ENCODE data around the gene CNTN5.

CNTN5 gene

DNA sequence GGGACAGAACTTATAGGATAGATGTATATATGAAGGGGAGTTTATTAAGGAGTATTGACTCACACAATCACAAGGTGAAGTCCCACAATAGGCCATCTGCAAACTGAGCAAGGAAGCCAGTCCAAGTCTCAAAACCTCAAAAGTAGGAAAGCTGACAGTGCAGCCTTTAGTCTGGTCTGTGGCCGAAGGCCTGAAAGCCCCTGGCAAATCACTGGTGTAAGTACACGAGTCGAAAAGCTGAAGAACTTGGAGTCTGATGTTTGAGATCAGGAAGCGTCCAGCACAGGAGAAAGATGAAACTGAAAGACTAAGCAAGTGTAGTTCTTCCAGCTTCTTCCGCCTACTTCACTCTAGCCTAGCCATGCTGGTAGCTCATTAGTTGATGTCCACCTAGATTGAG lies 866.7 kb downstream of the CNTN5 start:
- no peak for DNase-seq (ENCODE audit: low read depth in 2 of 2, low spot score in 1 of 2)

DNA sequence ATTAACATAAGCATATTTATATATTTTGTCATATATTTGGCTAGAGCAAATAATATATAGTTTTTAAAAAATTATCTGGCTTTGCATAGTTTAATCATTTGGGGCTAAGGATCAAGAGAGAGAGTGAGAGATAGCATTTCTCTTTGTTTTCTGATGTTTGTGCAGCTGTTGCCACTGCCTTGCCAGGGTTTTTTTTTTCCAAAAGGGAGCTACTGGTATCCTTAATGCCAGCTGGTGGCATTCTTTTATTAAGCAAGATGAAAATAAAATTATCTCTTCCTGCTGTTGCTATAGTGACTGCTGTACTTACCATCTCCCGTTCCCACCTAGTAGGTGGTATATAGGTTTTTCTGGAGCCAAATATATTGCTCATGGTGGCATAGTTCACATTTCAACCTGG lies 873.1 kb downstream of the CNTN5 start:
- DNase-seq (ENCODE audit: low read depth in 2 of 2, low spot score in 1 of 2), result no peak

DNA sequence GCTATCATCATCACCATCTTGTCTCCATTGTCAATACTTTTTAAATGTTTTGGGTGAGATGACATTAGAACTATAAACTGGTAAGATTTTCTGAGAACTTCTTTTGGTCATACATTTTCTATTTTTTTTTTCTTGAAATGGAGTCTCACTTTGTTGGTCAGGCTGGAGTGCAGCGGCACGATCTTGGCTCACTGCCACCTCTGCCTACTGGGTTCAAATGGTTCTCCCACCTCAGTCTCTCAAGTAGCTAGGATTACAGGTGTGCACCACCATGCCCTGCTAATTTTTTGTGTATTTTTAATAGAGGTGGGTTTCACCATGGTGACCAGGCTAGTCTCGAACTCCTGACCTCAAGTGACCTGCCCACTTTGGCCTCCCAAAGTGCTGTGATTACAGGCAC lies 880.4 kb downstream of the CNTN5 start:
- DNase-seq (ENCODE audit: low read depth in 2 of 2, low spot score in 1 of 2), result no peak

DNA sequence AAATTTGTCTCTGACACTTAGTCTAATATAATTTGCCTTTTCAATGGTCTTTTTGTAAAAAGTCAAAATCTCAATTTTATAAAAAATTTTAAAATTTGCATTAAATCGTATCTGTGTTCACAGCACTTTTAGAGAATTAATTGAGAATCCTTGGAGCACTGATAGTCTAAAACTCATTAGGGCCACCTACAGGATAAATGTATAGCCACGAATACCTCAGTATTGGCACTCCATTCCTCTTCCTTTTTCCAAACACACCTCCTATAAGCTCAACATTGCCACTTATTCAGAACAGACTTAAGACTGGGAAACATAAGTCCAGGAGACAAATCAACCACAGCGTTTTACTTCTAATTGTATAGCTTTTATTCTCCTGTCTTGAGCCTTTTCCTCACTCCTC lies 890.4 kb downstream of the CNTN5 start:
- DNase-seq (ENCODE audit: low read depth in 2 of 2, low spot score in 1 of 2), result no peak

DNA sequence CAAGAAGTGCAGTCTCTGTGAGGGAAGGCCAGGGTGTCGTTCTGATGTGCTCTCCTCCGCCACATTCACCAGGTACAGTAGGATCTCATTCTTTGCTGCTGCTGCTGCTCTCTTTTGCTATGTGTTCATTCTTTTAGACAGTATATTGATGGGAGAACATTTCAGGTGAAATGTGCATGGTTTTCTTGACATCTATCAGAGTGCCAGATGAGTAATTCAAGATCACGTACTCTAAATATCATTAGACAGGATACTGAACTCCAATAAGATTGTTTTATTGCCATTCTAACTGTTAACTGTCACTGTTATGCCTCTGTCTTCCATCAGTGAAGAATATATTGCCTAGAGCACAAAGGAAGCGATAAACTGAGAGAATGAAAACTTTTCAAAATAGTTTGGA lies 895.3 kb downstream of the CNTN5 start:
- DNase-seq (ENCODE audit: low read depth in 2 of 2, low spot score in 1 of 2), result no peak

DNA sequence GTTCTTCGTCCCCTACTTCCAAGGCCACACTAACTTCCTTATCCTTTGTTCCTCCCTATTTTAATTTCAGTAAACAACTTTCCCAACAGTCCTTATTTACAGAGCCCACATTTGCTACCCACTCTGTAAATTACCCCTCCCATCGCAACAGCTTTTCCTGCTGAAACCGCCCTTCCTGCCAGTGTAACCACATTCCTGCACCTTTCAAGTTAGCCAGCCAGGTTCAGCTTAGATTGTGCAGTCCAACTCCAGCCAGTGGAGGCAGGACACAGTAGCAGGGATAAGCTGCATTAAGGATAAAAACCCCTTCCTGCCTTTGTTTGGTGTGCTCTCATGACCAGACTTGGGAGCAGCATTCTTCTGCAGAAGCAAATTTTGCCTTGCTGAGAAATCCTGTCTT lies 898.0 kb downstream of the CNTN5 start:
- no peak for DNase-seq (ENCODE audit: low read depth in 2 of 2, low spot score in 1 of 2)

DNA sequence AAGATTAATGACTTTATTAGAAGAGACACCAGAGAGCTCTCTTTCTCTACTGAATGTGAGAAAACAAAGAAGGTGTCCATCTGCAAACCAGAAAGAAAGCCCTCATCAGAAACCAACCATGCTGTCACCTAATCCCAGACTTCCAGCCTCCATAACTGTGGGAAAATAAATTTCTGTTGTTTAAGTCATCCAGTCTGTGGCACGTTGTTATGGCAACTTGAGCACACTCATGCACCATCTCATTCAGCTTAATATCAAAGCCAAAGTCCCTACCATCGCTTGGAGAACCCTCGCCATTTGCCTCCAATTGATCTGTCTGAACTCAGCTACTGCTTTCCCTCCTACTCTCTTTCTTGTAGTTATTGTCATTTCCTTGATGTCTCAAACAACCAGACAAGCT lies 900.2 kb downstream of the CNTN5 start:
- DNase-seq (ENCODE audit: low read depth in 2 of 2, low spot score in 1 of 2), result no peak

DNA sequence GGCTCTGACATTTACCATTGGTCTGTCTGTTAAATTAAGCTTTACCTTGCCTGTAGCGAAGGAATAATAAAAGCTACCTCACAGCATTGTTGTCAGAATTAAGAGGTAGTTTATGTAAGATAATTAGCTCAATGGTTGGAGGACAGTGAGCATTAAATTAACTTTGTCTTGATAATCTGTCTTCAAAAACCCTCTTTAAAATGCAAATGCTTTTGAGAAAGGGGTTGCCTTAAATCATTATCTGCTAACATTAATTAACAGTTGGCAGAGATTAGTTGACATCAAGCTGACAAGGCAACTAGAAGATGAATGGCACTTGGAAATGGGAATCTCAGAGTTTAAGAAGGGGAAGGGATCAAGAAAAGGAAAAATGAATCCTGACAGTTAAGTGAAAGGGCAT lies 905.2 kb downstream of the CNTN5 start:
- DNase-seq (ENCODE audit: low read depth in 2 of 2, low spot score in 1 of 2), result no peak

DNA sequence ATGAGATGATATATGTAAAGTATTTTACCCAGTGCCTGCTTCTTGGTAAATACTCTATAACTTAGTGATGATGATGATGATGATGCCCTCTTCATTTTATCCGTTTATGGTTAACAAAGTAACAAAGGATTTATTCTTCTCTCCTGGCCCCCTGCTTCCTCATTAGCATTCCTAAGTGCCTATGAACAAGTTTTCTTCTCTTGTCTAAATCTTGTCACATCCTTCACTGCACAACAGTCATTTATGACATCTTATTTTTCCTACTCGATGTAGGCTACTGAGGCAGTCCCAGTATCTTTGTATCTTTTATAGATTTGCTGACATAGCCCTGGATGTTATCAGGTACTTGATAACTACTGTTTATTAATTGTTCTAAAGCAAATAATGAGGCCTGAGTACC lies 911.9 kb downstream of the CNTN5 start:
- DNase-seq (ENCODE audit: low read depth in 2 of 2, low spot score in 1 of 2), result no peak

DNA sequence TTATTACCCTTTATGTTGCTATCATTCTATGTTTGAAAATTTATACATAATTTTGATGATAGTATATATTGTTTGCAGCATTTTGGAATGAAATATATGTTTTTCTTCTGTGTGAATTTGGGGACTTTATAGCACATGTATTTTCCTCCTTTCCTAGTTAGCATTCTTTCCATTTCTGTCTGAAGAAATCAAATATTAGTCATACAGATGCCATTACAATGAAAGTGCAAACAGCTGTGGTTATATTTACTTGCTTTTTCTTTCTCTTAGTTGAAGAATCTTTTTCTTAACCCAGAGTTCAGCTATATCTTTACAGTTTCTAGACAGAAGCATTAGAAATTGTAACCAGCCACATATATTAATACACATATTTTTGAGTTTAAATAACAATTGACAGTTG lies 913.3 kb downstream of the CNTN5 start:
- DNase-seq (ENCODE audit: low read depth in 2 of 2, low spot score in 1 of 2), result no peak

DNA sequence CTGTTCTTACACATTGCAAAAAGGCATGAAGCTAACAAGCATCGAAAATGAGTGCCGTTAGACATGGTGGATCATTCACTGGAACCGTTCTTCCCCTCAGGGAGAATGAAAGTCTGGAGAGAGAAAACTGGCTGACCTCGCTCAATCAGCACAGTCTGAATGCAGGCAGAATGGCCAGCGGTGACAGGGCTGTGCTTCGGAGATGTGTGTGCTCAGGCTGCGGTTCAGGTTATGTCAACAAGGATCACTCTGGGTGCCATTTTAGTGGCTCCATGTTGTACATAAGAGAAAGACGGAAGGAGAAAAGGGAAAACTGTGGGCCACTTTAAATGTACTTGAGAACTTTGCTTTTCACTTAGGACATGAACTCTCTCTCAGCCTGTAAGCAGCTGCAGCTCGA lies 916.6 kb downstream of the CNTN5 start:
- DNase-seq (ENCODE audit: low read depth in 2 of 2, low spot score in 1 of 2), result no peak

DNA sequence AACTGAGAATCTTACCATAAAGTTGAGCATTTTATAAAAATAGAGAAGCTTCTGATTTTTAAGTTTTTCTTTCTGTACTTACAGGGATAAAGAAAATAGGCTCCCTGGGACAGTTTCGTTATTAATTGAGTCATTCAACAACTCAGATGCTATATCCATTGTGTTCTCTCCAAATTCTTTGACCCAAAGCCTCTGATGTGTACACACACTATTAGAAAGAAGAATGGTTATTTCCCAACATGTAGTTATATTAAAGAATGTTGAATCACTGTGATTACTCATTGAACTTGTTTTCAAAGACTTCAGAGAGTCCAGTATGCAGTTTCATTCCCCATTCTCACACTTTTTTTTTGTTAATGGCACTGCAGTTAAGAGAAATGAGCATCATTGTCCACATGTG lies 932.1 kb downstream of the CNTN5 start:
- no peak for DNase-seq (ENCODE audit: low read depth in 2 of 2, low spot score in 1 of 2)

DNA sequence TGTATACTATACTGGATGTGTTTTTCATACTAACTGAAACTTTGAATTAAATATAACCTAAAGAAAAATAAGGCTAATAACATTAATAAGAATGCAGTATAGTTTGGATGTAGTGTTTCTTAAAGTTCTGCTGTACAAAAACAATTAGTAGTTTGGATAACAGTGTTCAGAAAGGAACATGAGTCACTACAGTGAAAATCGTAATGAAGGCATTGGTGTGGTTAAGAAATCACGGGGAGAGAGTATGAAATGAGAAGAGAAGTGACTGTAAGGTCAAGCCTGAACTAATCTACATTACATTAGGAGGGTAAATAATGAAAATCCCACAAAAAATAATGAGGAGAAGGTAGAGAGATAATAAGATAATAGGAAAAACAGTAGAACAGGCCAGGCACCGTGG lies 939.8 kb downstream of the CNTN5 start:
- no peak for DNase-seq (ENCODE audit: low read depth in 2 of 2, low spot score in 1 of 2)

DNA sequence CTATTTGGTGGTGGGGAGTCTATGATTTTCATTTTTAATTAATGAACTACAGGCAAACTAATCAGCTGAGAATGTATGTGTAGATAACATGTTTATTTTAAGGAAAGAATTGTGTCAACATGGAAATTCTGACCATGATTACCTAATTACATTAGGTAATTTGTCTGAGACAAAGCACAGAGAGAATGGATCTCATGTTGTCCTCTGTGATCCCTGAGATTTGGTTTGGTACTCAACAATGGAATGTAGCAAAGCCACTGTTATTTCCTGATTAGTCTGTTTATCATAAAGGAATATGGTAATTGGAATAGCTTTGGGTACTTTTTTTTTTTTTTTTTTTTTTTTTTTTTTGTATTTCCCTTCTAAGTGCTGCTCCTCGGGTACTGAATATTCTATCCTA lies 947.6 kb downstream of the CNTN5 start:
- no peak for DNase-seq (ENCODE audit: low read depth in 2 of 2, low spot score in 1 of 2)

DNA sequence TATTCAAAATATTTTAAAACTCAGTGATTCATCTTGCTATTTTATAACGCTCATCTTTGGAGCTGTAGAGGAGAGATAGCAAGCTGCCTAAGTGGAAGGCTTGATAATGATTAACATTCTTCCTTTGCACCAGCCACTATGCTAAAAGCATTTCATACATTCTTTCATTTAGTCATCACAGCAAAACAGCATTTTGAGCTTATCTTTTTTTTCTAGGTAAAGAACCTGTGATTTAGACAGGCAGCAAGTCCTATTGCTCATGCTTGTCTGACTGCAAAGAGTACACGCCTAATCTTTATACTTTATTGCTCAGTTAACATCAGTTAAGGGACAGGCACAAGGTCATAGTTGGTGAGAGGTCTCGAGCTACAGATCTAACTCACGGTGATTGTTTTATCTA lies 953.2 kb downstream of the CNTN5 start:
- no peak for DNase-seq (ENCODE audit: low read depth in 2 of 2, low spot score in 1 of 2)

DNA sequence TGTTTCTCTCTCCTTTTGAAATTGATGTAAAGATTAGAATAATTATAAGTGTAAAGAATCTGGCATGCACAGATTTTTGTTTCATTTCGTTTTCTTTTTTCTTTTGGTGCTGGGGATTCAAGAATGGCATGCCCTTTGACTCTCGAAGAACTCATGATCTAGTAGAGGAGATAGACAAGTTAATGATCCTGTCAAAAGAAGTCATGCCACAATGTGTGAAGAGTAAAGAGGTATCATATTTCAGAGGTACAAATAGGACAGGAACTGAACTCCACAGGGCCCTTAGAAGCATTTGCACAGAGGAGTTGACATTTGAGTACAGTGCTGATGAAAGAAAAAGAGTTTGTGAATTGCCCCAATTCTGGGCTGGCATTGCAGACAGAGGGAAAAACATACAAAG lies 958.3 kb downstream of the CNTN5 start:
- DNase-seq (ENCODE audit: low read depth in 2 of 2, low spot score in 1 of 2), result no peak

DNA sequence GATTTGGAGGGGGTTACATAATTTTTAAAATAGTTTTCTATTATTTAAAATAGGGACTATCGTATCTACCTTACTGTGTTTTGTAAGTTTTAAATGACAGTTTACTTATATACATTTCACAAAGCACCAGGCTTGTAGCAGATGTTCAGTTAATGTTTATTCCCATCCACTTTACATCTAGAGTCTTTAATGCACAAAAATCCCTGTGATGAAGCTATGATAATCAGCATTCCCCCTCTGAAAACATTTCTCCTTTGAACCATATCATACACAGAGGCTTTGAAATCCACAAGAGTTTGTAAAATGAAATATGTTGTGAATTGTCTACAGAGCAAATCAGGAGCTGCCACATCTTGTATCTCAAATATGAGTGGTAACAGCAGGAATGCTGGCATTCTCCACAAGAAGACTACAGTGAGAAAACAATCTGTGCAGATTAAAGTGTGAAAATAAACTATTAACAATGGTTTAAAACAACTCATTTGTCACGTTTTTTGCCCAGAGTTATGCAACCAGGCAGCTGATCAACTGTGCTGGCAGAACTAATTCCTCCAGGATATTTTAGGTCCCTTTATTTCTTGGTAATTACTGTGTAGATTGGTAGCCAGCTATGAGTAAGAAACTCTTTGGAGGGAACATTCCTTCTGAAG lies 967.2 kb downstream of the CNTN5 start:
- DNase-seq (ENCODE audit: low read depth in 2 of 2, low spot score in 1 of 2), result no peak

DNA sequence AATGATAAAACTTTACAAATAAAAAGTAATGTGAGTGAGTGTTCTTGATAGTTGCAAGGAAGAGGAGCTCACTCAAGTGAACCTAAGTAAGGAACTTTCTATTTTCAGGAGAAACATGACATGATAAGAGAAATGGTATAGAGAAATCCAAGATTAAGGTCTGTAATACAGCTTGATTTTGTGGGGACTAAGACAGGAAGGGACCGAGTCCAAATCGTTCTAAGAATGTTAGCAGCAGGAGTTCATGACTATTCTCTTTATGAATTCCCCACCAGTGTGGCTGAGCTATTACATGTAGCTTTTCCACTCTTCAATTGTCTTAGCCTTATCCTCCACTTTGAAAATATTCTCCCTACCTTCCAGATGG lies 967.7 kb downstream of the CNTN5 start:
- DNase-seq (ENCODE audit: low read depth in 2 of 2, low spot score in 1 of 2), result no peak

DNA sequence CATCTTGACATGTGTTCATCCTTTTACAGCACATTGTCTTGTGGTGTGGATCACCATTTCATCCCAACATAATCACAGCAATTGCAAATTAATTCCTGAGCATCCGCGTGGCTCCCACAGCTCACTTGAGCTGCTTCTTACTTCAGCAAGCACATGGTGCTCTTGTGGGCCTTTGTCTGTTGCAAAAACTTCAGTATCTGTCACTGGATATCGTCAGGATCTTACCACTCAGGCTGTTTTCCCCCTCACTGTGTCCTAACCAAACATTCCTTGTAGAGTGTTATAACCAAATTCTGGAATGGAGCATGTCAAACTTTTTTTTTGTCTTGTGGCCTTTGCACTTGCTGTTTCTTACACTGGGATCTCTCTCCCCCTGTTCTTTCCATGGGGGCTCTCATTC lies 983.2 kb downstream of the CNTN5 start:
- no peak for DNase-seq (ENCODE audit: low read depth in 2 of 2, low spot score in 1 of 2)

DNA sequence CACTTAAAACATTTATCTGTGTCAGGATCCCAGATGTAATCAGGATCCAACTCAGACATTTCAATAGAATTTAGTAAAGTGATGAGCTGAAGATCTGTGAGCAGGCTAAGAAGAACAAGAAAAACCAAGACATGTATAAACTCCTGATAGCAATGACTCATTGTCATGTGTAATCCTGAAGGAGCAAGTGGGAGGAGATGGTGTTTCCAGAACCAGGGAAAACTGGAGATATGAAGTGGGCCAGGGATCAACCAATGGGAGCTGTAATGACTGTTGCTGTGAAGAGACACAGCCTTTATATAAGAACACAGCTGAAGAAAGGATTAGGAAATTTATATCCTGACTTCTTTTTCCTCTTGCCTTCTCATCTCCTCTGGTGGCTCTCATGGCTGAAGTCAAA lies 983.8 kb downstream of the CNTN5 start:
- DNase-seq (ENCODE audit: low read depth in 2 of 2, low spot score in 1 of 2), result no peak

DNA sequence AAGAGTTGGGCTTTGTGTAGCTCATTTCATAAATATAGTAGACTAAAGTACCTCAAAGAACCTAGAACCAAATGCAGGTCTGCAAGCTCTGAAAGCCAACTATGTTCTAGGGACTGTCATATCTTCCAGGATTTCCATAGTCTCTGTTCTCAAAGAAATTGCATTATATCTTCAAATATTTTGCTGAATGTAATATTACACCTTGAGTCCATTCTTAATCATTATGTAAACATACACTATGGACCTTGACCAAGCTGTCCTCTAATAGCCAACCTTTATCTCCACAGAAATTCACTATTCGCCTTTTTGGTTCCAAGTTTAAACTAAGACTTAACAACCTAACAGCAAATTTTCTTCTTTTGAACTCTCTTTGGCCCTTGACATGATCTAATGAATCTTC lies 987.7 kb downstream of the CNTN5 start:
- no peak for DNase-seq (ENCODE audit: low read depth in 2 of 2, low spot score in 1 of 2)

DNA sequence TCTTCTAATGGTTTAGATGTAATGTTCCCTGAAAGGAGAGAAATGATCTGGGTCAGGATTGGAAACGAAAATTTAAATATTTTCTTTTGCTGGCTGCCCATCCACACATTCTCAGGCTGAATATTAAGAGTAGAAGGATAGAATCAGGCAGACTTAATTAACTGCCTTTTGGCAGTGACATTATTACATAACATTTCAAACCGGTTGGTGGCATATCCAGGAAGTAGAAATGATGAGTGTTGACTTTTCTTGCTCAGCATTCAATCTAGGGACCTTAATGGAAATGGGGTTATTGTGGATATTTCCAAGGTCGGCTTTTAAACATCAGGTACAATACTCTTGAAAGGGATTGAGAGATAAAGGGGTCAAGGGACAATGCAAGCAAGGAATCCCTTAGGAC lies 989.0 kb downstream of the CNTN5 start:
- DNase-seq (ENCODE audit: low read depth in 2 of 2, low spot score in 1 of 2), result no peak

DNA sequence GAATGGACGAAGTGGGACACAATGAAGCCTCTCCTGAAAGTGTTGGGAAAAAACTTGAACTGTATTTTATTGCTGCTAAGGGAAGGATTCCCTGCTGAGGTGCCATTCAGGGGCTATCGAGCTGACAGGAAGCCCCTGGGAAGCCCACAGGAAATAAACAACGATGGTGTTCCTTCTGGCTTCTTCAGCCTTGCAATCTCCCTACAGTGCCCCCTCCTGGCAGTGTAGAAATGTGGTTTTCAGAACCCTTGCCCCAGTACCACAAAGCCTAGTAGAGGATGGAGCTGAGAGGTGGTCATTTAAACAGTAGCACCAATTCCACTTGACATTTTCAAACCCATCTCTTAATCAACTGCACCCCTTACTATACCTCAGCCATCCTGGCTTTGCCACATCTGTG lies 989.6 kb downstream of the CNTN5 start:
- no peak for DNase-seq (ENCODE audit: low read depth in 2 of 2, low spot score in 1 of 2)

DNA sequence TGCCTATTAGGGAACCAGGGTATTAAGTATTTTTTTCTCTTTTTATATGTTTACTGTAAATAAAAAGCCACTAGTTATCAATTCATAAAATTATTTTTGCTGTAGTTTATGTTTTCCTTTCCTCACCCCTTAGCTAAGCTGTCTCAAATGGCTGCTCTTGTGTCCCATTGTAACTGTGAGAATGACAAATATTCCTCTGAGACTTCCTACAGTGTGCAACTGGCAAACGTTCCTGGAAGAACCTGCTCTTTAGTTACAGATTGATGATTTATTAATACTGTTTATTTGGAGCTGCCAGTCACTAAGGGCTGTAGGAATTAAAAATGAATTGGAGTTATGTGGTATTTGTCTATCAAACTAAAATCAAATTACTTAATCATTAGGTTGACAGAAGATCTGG lies 990.9 kb downstream of the CNTN5 start:
- DNase-seq (ENCODE audit: low read depth in 2 of 2, low spot score in 1 of 2), result no peak

All from stimulated activated CD8-positive, alpha-beta memory T cell treated with anti-CD3 and anti-CD28 coated beads, Interleukin-4, amount 100 ng/mL, for 4 hours (primary cell).